HepG2 (cell line): ENCODE data around the gene CTRL. TPM values are rescaled to one million over a fixed set of nuclear protein-coding genes. Genes with fewer than 3 reads are reported as not detected.

Experiments used
- ATAC-seq: fragments of 200-7000 bp; cut with Tn5 transposase; 3 replicates; pipeline ENCODE4 v1.9.1; 2020; ENCODE audit warnings: mild to moderate bottlenecking, moderate library complexity
- BruUV-seq: library from RNA; stranded (reverse); fragments of 400-500 nt; replicated peaks from 2 replicates; lab custom pipeline; 2021; lab: Mats Ljungman, UMichigan
- CTCF ChIA-PET: fragments of 300-600 bp; formaldehyde crosslinking; extraction: SDS; loops from one replicate; lab custom pipeline; 2021; ENCODE audit warnings: low total read pairs, inconsistent platforms, low intra/inter-chr PET ratio; lab: Yijun Ruan, JAX
- POLR2A ChIA-PET: fragments of 350-600 bp; sonication (Branson Sonifier 250); formaldehyde crosslinking; loops from one replicate; lab custom pipeline; 2020; ENCODE audit warnings: antibody characterized with exemption, inconsistent platforms; lab: Yijun Ruan, JAX
- DNase-seq: peaks from one replicate; pipeline ENCODE4 v3.0.0-alpha.2; 2015; ENCODE audit warnings: low spot score
- FAIRE-seq: peaks from 3 replicates; lab custom pipeline; 2011; peaks lifted over from hg19 to GRCh38; lab: Jason Lieb, UNC
- H2AFZ ChIP-seq: one replicate; pipeline ENCODE4 v1.6.1; 2011; ENCODE audit warnings: low read length, inconsistent platforms
- H3K27ac ChIP-seq: fragments of 300-600 bp; 3 replicates; pipeline ENCODE4 v1.8.0; 2011; ENCODE audit warnings: mixed run types, mild to moderate bottlenecking, mixed read lengths, low read length, inconsistent platforms; ENCODE audit not compliant: insufficient read depth; ENCODE audit errors: extremely low read length
- H3K27me3 ChIP-seq, 2 experiments: fragments of 200-600 bp in 1 of 2; 2 replicates in 1 of 2; 3 replicates in 1 of 2; pipeline versions ENCODE4 v1.6.0 to v1.8.0; 2011; ENCODE audit warnings: low read length in 2 of 2, mild to moderate bottlenecking in 2 of 2, moderate library complexity in 2 of 2, inconsistent platforms in 1 of 2; ENCODE audit not compliant: insufficient read depth in 2 of 2, control insufficient read depth in 1 of 2
- H3K36me3 ChIP-seq, 2 experiments: fragments of 200-600 bp in 1 of 2; replicated peaks in 1 of 2; 2 replicates in 1 of 2; 3 replicates in 1 of 2; pipeline versions ENCODE4 v1.5.1 to v1.8.0; 2011; ENCODE audit warnings: low read length in 2 of 2, inconsistent platforms in 1 of 2; ENCODE audit not compliant: insufficient read depth in 2 of 2, control insufficient read depth in 1 of 2
- H3K4me1 ChIP-seq: 2 replicates; pipeline ENCODE4 v1.5.1; 2012; ENCODE audit warnings: low read length, inconsistent platforms; ENCODE audit not compliant: insufficient read depth
- H3K4me2 ChIP-seq: 2 replicates; pipeline ENCODE4 v1.6.0; 2011; ENCODE audit warnings: low read depth, low read length, inconsistent platforms
- H3K4me3 ChIP-seq, 3 experiments: fragments of 200-600 bp in 1 of 3; sonication (generic), shearing (Covaris generic) in 1 of 3; replicated peaks in 1 of 3; 2 replicates each; pipeline ENCODE4 v1.5.1; 2011 to 2016; ENCODE audit warnings: low read length in 3 of 3, inconsistent platforms in 2 of 3, low read depth in 2 of 3, mild to moderate bottlenecking in 2 of 3, control low read depth in 1 of 3, mixed read lengths in 1 of 3; ENCODE audit not compliant: insufficient read depth in 1 of 3
- H3K79me2 ChIP-seq: one replicate; pipeline ENCODE4 v1.6.1; 2011; ENCODE audit warnings: low read length, inconsistent platforms; ENCODE audit not compliant: insufficient read depth
- H3K9ac ChIP-seq: 2 replicates; pipeline ENCODE4 v1.6.0; 2011; ENCODE audit warnings: mild to moderate bottlenecking, low read depth, low read length, inconsistent platforms; ENCODE audit not compliant: insufficient read depth
- H3K9me3 ChIP-seq: 2 replicates; pipeline ENCODE4 v1.5.1; 2012; ENCODE audit warnings: mild to moderate bottlenecking, low read length
- H4K20me1 ChIP-seq: 2 replicates; pipeline ENCODE4 v1.6.0; 2011; ENCODE audit warnings: inconsistent platforms, mild to moderate bottlenecking, low read length, moderate library complexity; ENCODE audit not compliant: insufficient read depth
- GFI1 ChIP-seq: sonication (generic); formaldehyde crosslinking; IDR thresholded peaks from 2 replicates; pipeline ENCODE4 v1.5.0; 2020; ENCODE audit warnings: missing genetic modification reagents, mild to moderate bottlenecking, borderline replicate concordance
- HMGA1 ChIP-seq: sonication (generic); formaldehyde crosslinking; conservative IDR thresholded peaks from 2 replicates; pipeline ENCODE4 v1.4.0; 2020; ENCODE audit warnings: missing genetic modification reagents
- KDM6A ChIP-seq: IDR thresholded peaks from 2 replicates; pipeline ENCODE4 v1.6.1; 2016; ENCODE audit warnings: low read depth
- MXI1 ChIP-seq: IDR thresholded peaks from 3 replicates; pipeline ENCODE4 v1.6.1; 2012; ENCODE audit warnings: low read depth, low read length, inconsistent platforms, borderline replicate concordance
- MYC ChIP-seq: sonication (generic); formaldehyde crosslinking; IDR thresholded peaks from 2 replicates; pipeline ENCODE4 v1.9.0; 2021; ENCODE audit warnings: missing genetic modification reagents, borderline replicate concordance
- RBAK ChIP-seq: sonication (generic); formaldehyde crosslinking; IDR thresholded peaks from 2 replicates; pipeline ENCODE4 v1.5.1; 2020; ENCODE audit warnings: mild to moderate bottlenecking, missing genetic modification reagents
- SP4 ChIP-seq: sonication (generic); formaldehyde crosslinking; IDR thresholded peaks from 2 replicates; pipeline ENCODE4 v1.8.1; 2023; ENCODE audit warnings: mild to moderate bottlenecking, missing genetic modification reagents
- SP5 ChIP-seq: IDR thresholded peaks from 2 replicates; pipeline ENCODE4 v1.6.1; 2016; ENCODE audit warnings: low read depth, borderline replicate concordance
- TEAD3 ChIP-seq: optimal IDR thresholded peaks from 2 replicates; pipeline ENCODE3; 2016; ENCODE audit warnings: borderline replicate concordance
- ZNF20 ChIP-seq: sonication (generic); formaldehyde crosslinking; IDR thresholded peaks from 2 replicates; pipeline ENCODE4 v1.4.0; 2020; ENCODE audit warnings: mild to moderate bottlenecking, moderate library complexity, missing genetic modification reagents
- WGBS: methylation state at CpG from one replicate; pipeline ENCODE4 v1.1.6; 2017; ENCODE audit warnings: low lambda C conversion rate; 5-methylcytosine and 5-hydroxymethylcytosine counted together
- in situ Hi-C: cut with HindIII; loops from 2 replicates; pipeline ENCODE4 v1.10.0; 2017; ENCODE audit warnings: low pct_unique_long_range_greater_than_20kb; ENCODE audit not compliant: extremely low pct_ligation_motif_present
- intact Hi-C: fragments of 100-400 bp; cut with micrococcal nuclease; formaldehyde crosslinking; loops from one replicate; pipeline ENCODE4 v1.10.0; 2022; ENCODE audit not compliant: unreplicated experiment
- polyA plus RNA-seq, 8 experiments: library from polyadenylated mRNA; depleted of rRNA in 3 of 8; stranded (reverse) in 7 of 8; unstranded in 1 of 8; fragments of >200 nt; fragmentation: Illumina TruSeq in 4 of 8; extraction: Trizol in 4 of 8; gene quantifications; 2 replicates each; pipeline versions ENCODE4 v1.2.1 to v1.2.3, GENCODE V29; 2011 to 2016; ENCODE audit warnings: low read depth in 4 of 8, missing spikeins in 1 of 8, mixed read lengths in 1 of 8; ENCODE audit not compliant: insufficient read depth in 1 of 8
- total RNA-seq, 5 experiments: library from RNA; depleted of rRNA; stranded (reverse); fragments of >200 nt; fragmentation: Illumina TruSeq; extraction: Trizol; gene quantifications; 2 replicates each; pipeline ENCODE4 v1.2.3, GENCODE V29; 2016; ENCODE audit warnings: low read depth in 1 of 5
- TF ChIP-seq, protein P1 (sequence below): sonication (generic); formaldehyde crosslinking; IDR thresholded peaks from 2 replicates; pipeline ENCODE4 v1.5.1; 2020; ENCODE audit warnings: missing genetic modification reagents, mild to moderate bottlenecking, borderline replicate concordance
- TF ChIP-seq, protein P2 (sequence below): sonication (generic); formaldehyde crosslinking; IDR thresholded peaks from 2 replicates; pipeline ENCODE4 v1.4.0; 2020; ENCODE audit warnings: missing genetic modification reagents, borderline replicate concordance
- TF ChIP-seq, protein P3 (sequence below): sonication (generic); formaldehyde crosslinking; IDR thresholded peaks from 2 replicates; pipeline ENCODE4 v1.8.0; 2022; ENCODE audit warnings: mild to moderate bottlenecking, missing genetic modification reagents, moderate library complexity
- TF ChIP-seq, protein P4 (sequence below): sonication (generic); formaldehyde crosslinking; IDR thresholded peaks from 2 replicates; pipeline ENCODE4; 2020; ENCODE audit warnings: missing genetic modification reagents, mild to moderate bottlenecking, borderline replicate concordance

The CTRL gene
- total and polyA plus RNA-seq, 2 of the 13 experiments (the other 11 are each of a cell fraction or from before 2014, with no cell fraction given), result 1.9 to 2.7 TPM

DNA sequence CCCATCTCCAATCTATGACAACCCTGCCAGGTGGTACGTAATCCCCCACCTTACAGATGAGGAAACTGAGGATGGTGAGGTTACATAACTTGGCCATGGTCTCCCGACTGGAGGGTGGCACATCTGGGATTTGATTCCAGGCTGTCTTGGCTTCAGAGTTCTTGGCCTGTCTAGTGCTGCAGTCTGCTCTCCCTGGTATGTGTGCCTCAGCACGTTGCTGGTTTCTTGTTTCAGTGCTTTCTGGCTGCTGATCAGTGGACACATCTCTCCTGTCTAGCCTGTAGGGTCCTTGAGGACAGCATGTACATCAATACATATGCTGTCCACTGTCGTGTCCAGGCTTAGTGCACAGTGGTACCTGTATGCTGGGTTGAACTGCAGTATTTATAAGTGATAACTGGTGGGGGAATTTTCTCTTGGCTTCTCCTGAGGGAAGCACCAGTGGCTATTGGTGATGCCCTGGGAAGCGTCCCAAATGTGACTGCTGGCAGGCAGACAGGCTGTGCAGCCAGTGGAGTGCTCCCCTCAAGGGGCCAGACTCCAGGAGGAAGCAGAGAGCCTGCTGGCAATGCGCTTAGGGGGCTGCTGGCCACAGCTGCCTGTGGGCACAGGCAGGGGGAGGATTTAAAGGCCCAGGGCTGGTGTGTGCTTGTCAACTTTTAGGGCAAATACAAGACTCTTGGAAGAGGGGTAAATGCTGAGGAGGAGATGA is 14.4 kb downstream of the CTRL start (continued):
- TF ChIP-seq, protein P1, sequence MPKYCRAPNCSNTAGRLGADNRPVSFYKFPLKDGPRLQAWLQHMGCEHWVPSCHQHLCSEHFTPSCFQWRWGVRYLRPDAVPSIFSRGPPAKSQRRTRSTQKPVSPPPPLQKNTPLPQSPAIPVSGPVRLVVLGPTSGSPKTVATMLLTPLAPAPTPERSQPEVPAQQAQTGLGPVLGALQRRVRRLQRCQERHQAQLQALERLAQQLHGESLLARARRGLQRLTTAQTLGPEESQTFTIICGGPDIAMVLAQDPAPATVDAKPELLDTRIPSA (CRISPR knock-in tag), result no peak
- TF ChIP-seq KDM6A (CRISPR knock-in tag) (no peak), TEAD3 (CRISPR knock-in tag) (peak; percentile 23), HMGA1 (CRISPR knock-in tag) (no peak)
- TF ChIP-seq, protein P2, sequence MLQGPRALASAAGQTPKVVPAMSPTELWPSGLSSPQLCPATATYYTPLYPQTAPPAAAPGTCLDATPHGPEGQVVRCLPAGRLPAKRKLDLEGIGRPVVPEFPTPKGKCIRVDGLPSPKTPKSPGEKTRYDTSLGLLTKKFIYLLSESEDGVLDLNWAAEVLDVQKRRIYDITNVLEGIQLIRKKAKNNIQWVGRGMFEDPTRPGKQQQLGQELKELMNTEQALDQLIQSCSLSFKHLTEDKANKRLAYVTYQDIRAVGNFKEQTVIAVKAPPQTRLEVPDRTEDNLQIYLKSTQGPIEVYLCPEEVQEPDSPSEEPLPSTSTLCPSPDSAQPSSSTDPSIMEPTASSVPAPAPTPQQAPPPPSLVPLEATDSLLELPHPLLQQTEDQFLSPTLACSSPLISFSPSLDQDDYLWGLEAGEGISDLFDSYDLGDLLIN (CRISPR knock-in tag), result no peak

DNA sequence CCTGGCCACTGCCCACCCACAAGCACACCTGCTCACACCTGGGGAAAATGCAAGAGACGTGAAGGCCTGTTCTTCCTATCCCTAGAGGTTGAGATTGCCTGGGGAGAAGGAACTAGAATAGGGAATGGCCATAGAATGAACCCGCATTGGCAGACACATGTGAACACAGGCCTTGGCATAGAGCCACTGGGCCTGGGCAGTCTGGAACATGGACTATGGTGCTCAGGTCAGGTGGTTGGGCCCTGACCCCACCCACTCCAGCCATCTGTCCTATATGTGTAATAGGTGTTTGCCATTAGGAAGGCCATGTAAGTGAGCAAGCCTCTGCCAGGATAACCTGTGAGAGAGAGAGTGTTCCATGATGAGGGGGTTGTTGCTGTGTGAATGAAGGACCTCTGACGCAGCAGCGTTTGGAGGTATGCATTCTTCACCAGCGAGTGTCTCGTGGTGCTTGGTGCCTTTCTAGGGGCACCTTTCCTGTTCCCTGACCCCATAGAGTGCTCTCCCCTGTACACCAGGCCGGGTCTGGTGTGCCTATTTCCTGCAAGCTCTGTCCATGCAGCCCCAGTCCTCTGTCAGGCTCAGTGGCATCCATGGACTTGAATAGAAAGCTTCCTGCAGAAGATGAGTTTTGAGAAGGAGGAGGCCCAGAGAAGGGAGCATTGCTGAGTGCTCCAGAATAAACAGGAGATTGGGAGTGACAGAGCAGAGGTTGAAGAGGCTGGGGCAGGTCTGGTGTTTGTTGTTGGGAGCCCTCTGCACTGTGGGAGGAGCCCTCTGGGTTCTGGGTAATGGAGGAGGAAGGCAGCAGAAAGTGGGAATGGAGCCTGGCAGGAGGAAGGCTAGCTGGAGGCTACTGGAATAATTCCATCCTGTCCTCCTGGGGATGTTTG is 15.6 kb downstream of the CTRL start:
- FAIRE-seq (peak; percentile 90), ATAC-seq (peak; percentile 87), DNase-seq (peak; percentile 59)
- no peaks in the 10 kb centered on the region for H3K27me3 ChIP-seq
- in situ Hi-C loops (no loop called here), intact Hi-C loops (no loop called here)
- peaks cover 15 to 20% of the 10 kb centered on the region in 2 experiments; a peak in 4 of 5 replicates for H3K36me3 ChIP-seq
- POLR2A ChIA-PET, result interaction anchor here (1.2 to 2.9 kb wide), 2 partner anchors 23 to 319 kb away, joined by 4 to 10 read pairs; partner anchors contain the start of gene PSKH1
- BruUV-seq, result no TSS peak
- peak overlapping the region; percentile 44 for H3K27ac ChIP-seq
- H3K79me2 ChIP-seq, result no peaks in the 10 kb centered on the region
- peak overlapping the region; percentile 52 for H3K4me2 ChIP-seq
- peaks cover 6% of the 10 kb centered on the region; the same call in 1 of the 2 replicates for H4K20me1 ChIP-seq
- WGBS, result 59% methylated on average over 7 of the region's 7 CpGs
- H3K4me1 ChIP-seq, result peaks cover 34% of the 10 kb centered on the region
- CTCF ChIA-PET, result interaction anchor here (1.7 kb wide), 1 partner anchor 33 kb away, joined by 3 read pairs; no protein-coding TSS in a partner anchor
- H3K9ac ChIP-seq, result no peak overlapping the region
- H3K4me3 ChIP-seq, result no peak overlapping the region
- no peak overlapping the region for H2AFZ ChIP-seq
- H3K9me3 ChIP-seq, result no peaks in the 10 kb centered on the region
- TF ChIP-seq RBAK (CRISPR knock-in tag) (no peak), SP4 (0 out of 2 replicates have a peak, but pooled peaks have one; percentile 15), GFI1 (CRISPR knock-in tag) (peak; percentile 88), MYC (CRISPR knock-in tag) (0 out of 2 replicates have a peak, but pooled peaks have one; percentile 22), MXI1 (peak; percentile 15; the same call in 1 of the 3 replicates), ZNF20 (CRISPR knock-in tag) (no peak), SP5 (CRISPR knock-in tag) (peak; percentile 48; the same call in 1 of the 2 replicates)
- TF ChIP-seq, protein P3, sequence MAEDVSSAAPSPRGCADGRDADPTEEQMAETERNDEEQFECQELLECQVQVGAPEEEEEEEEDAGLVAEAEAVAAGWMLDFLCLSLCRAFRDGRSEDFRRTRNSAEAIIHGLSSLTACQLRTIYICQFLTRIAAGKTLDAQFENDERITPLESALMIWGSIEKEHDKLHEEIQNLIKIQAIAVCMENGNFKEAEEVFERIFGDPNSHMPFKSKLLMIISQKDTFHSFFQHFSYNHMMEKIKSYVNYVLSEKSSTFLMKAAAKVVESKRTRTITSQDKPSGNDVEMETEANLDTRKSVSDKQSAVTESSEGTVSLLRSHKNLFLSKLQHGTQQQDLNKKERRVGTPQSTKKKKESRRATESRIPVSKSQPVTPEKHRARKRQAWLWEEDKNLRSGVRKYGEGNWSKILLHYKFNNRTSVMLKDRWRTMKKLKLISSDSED (CRISPR knock-in tag), result no peak
- TF ChIP-seq, protein P4, sequence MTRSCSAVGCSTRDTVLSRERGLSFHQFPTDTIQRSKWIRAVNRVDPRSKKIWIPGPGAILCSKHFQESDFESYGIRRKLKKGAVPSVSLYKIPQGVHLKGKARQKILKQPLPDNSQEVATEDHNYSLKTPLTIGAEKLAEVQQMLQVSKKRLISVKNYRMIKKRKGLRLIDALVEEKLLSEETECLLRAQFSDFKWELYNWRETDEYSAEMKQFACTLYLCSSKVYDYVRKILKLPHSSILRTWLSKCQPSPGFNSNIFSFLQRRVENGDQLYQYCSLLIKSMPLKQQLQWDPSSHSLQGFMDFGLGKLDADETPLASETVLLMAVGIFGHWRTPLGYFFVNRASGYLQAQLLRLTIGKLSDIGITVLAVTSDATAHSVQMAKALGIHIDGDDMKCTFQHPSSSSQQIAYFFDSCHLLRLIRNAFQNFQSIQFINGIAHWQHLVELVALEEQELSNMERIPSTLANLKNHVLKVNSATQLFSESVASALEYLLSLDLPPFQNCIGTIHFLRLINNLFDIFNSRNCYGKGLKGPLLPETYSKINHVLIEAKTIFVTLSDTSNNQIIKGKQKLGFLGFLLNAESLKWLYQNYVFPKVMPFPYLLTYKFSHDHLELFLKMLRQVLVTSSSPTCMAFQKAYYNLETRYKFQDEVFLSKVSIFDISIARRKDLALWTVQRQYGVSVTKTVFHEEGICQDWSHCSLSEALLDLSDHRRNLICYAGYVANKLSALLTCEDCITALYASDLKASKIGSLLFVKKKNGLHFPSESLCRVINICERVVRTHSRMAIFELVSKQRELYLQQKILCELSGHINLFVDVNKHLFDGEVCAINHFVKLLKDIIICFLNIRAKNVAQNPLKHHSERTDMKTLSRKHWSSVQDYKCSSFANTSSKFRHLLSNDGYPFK (CRISPR knock-in tag), result peak; percentile 43; the same call in 1 of the 2 replicates
